ENCODE results near the gene CD276. TPM values are rescaled to one million over a fixed set of nuclear protein-coding genes. Genes with fewer than 3 reads are reported as not detected.
"Not testable (repeated sequence)": the region's sequence is repeated elsewhere in the genome, so short reads cannot be mapped to it uniquely, and the experiment has no call there.

Gene CD276
- 4.2 TPM for total RNA-seq
- polyA plus RNA-seq = 11.3 TPM
- long read RNA-seq, donor 1 = 0 reads
- long read RNA-seq, donor 2 = 0 reads
- long read RNA-seq, donor 3 = 0 reads
- long read RNA-seq, donor 4 = 0 reads
- long read RNA-seq, donor 5, partial matches to known transcripts = 0 of 2 reads
- long read RNA-seq, donor 5, other reads (novel, unspliced or antisense) = 0 of 2 reads
- long read RNA-seq, donor 6, partial matches to known transcripts = 0 of 2 reads
- long read RNA-seq, donor 6, other reads (novel, unspliced or antisense) = 0 of 2 reads
- long read RNA-seq, donor 7, partial matches to known transcripts = 0 of 1 reads
- long read RNA-seq, donor 7, other reads (novel, unspliced or antisense) = 0 of 1 reads
- long read RNA-seq, donor 8, partial matches to known transcripts = 0 of 1 reads
- long read RNA-seq, donor 8, other reads (novel, unspliced or antisense) = 0 of 1 reads
- long read RNA-seq, donor 9, partial matches to known transcripts = 0 of 1 reads
- long read RNA-seq, donor 9, other reads (novel, unspliced or antisense) = 0 of 1 reads
- long read RNA-seq, donor 10, partial matches to known transcripts = 0 of 1 reads
- long read RNA-seq, donor 10, other reads (novel, unspliced or antisense) = 0 of 1 reads

DNA sequence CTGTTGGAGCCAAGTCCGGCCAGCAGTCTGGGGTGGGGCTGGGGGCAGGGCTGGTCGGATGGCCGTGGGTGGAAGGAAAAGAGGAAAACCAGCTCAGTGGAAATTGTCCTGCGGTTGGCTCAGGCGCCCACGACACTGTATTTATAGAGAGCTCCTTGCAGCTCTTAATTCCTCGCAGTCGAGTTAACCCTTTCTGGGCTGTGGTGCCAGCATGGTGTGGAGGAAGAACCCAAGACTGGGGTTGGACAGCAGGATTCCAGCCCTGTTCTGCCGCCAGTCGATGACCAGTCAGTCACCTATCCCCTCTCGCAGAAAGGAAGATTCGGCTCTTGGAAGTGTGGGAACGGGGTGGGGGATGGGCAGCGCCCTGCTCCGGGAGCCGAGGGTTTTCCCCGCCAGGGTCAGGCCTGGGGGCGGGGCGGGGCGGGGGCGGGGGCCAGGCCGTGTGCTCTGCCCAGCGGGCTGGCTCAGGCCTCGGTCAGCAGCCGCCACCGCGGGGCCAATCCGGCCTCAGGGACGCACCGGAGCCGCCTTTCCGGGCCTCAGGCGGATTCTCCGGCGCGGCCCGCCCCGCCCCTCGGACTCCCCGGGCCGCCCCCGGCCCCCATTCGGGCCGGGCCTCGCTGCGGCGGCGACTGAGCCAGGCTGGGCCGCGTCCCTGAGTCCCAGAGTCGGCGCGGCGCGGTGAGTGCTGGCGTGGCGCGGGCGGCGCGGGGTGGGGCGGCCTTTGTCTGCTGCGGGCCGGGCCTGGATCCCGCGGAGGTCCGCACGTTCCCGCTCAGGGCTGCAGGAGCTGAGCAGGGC is at the start of gene CD276:
TSS of gene CD276 (plus strand) at position 607 of the 804 bp plus-strand sequence. CDS start 15,257 bp downstream, outside the sequence.
- 3% methylated on average over 69 of the region's 69 CpGs for WGBS
- Histone ChIP-seq H3K4me1 (ENCODE audit: control insufficient read depth in 2 of 2, insufficient read depth in 2 of 2, low read length in 2 of 2) (no peaks in the 10 kb centered on the region), H3K27ac (ENCODE audit: low read depth in 1 of 2, low read length in 1 of 2) (no peak within 1 kb of the TSS), H3K4me3 (ENCODE audit: low read length in 2 of 2) (peak within 1 kb of the TSS; percentile 40 to 42), H3K27me3 (ENCODE audit: control insufficient read depth in 2 of 2, insufficient read depth in 1 of 2, low read length in 1 of 2) (peaks cover 41 to 63% of the 10 kb centered on the region in 2 donors), H3K9me3 (ENCODE audit: control insufficient read depth in 2 of 2, insufficient read depth in 1 of 2, low read length in 1 of 2) (no peaks in the 10 kb centered on the region), H3K36me3 (ENCODE audit: control insufficient read depth in 2 of 2, insufficient read depth in 2 of 2, low read length in 1 of 2) (no peaks in the 10 kb centered on the region)
- DNase-seq (ENCODE audit: low read depth in 6 of 9, low spot score in 9 of 9) = no peak

DNA sequence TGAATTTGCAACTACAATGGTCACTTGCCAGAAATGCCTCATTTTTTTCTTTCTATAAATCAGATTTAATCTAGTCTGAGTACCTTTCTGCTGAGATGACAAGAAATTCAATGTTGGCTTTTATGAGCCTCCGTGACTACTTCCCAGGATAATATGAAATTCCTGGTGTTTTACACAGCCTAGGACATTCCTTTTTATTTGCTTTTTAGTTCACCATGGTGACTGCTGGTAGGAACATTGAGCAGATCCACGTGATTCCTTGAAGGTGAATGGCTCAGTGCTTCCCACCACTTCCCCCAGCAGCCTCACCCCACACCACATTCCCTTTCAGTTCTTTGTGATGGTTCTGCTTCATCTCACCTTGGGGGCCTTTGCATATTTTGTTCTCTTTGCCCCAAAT is 46.7 kb upstream of the CD276 start:
- Histone ChIP-seq H3K4me3 (ENCODE audit: low read length in 2 of 2) (no peak overlapping the region), H3K27me3 (ENCODE audit: control insufficient read depth in 2 of 2, insufficient read depth in 1 of 2, low read length in 1 of 2) (peaks cover 0 to 3% of the 10 kb centered on the region in 2 donors), H3K36me3 (ENCODE audit: control insufficient read depth in 2 of 2, insufficient read depth in 2 of 2, low read length in 1 of 2) (no peaks in the 10 kb centered on the region), H3K9me3 (ENCODE audit: control insufficient read depth in 2 of 2, insufficient read depth in 1 of 2, low read length in 1 of 2) (no peaks in the 10 kb centered on the region), H3K27ac (ENCODE audit: low read depth in 1 of 2, low read length in 1 of 2) (no peak overlapping the region), H3K4me1 (ENCODE audit: control insufficient read depth in 2 of 2, insufficient read depth in 2 of 2, low read length in 2 of 2) (peaks cover 5 to 7% of the 10 kb centered on the region in 2 donors)
- no peak for DNase-seq (ENCODE audit: low read depth in 6 of 9, low spot score in 9 of 9)
- 88% methylated on average over 2 of the region's 2 CpGs for WGBS

DNA sequence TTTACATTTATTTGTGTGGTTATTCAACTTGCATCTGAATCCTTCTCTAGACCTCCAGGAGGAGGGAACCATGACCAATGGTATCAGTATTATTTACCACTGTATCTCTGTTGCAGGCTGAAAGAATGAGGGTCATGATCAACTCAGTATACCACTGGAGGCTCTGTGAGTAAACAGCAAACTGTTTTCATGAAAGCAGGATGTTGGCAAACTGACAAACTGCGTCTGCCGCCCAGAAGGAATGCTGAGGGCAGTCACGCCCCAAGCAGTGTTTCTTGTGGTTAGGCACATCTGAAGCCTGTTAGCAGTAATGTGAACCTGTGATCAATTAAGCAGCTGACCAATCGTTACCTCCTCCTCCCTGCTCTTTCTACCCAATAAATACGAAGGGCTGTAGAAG is 44.7 kb upstream of the CD276 start:
- not testable (repeated sequence) for H3K27me3 ChIP-seq (ENCODE audit: control insufficient read depth in 2 of 2, insufficient read depth in 1 of 2, low read length in 1 of 2); H3K4me3 ChIP-seq (ENCODE audit: low read length in 2 of 2); DNase-seq (ENCODE audit: low read depth in 6 of 9, low spot score in 9 of 9); H3K4me1 ChIP-seq (ENCODE audit: control insufficient read depth in 2 of 2, insufficient read depth in 2 of 2, low read length in 2 of 2); H3K36me3 ChIP-seq (ENCODE audit: control insufficient read depth in 2 of 2, insufficient read depth in 2 of 2, low read length in 1 of 2); H3K9me3 ChIP-seq (ENCODE audit: control insufficient read depth in 2 of 2, insufficient read depth in 1 of 2, low read length in 1 of 2); H3K27ac ChIP-seq (ENCODE audit: low read depth in 1 of 2, low read length in 1 of 2)
- 93% methylated on average over 5 of the region's 5 CpGs for WGBS

DNA sequence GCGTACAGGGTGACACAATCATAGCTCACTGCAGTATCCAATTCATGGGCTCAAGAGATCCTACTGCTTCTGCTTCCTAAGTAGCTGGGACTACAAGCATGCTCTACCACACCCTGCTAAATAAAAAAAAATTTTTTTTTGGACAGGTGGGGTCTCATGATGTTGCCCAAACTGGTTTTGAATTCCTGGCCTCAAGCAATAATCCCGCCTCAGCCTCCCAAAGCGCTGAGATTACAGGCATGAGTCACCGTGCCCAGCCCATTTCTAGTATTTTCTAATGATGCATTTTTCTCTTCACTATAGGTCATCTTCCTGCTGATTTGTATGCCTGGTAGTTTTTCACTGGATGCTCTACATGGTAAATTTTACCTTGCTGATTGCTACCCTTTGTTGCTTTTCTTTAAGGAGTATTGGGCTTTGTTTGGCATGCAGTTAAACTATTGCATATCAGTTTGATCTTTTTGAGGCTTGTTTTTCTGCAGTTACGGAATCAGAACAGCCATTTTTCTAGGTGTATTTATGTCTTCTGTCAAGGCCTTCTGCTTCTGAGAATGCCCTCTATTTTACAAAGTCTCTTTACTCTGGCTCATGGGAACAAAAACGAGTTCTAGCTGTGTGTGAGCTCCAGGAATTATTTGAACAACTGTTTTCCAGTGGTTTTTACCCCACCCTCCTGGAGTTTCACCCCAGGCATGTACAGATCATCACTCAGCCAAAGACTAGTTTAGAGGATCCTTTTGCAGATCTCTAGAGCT is 36.7 kb upstream of the CD276 start:
- H3K9me3 ChIP-seq (ENCODE audit: control insufficient read depth in 2 of 2, insufficient read depth in 1 of 2, low read length in 1 of 2) = no peaks in the 10 kb centered on the region
- H3K36me3 ChIP-seq (ENCODE audit: control insufficient read depth in 2 of 2, insufficient read depth in 2 of 2, low read length in 1 of 2) = no peaks in the 10 kb centered on the region
- H3K27ac ChIP-seq (ENCODE audit: low read depth in 1 of 2, low read length in 1 of 2) = no peak overlapping the region
- 80% methylated on average over 6 of the region's 6 CpGs for WGBS
- DNase-seq (ENCODE audit: low read depth in 6 of 9, low spot score in 9 of 9) = no peak
- no peaks in the 10 kb centered on the region for H3K4me1 ChIP-seq (ENCODE audit: control insufficient read depth in 2 of 2, insufficient read depth in 2 of 2, low read length in 2 of 2)
- H3K27me3 ChIP-seq (ENCODE audit: control insufficient read depth in 2 of 2, insufficient read depth in 1 of 2, low read length in 1 of 2) = no peaks in the 10 kb centered on the region
- H3K4me3 ChIP-seq (ENCODE audit: low read length in 2 of 2) = no peak overlapping the region

DNA sequence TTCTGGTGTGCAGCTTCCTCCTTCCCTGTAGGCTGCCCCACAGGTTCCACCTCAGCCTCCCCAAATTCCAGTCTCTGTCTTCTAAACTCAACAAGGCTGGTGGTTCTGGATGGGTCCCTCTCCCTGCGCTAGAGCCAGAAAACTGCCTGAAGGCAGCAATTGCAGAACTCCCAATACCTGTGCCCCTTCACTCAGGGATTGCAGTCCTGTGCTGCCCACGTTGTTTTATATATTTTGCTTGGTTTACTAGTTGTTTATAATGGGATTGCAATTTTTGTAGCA is 36.2 kb upstream of the CD276 start:
- Histone ChIP-seq H3K4me1 (ENCODE audit: control insufficient read depth in 2 of 2, insufficient read depth in 2 of 2, low read length in 2 of 2) (no peaks in the 10 kb centered on the region), H3K9me3 (ENCODE audit: control insufficient read depth in 2 of 2, insufficient read depth in 1 of 2, low read length in 1 of 2) (no peaks in the 10 kb centered on the region), H3K36me3 (ENCODE audit: control insufficient read depth in 2 of 2, insufficient read depth in 2 of 2, low read length in 1 of 2) (no peaks in the 10 kb centered on the region), H3K27me3 (ENCODE audit: control insufficient read depth in 2 of 2, insufficient read depth in 1 of 2, low read length in 1 of 2) (no peaks in the 10 kb centered on the region), H3K4me3 (ENCODE audit: low read length in 2 of 2) (no peak overlapping the region), H3K27ac (ENCODE audit: low read depth in 1 of 2, low read length in 1 of 2) (no peak overlapping the region)
- 90% methylated on average over 2 of the region's 2 CpGs for WGBS
- no peak for DNase-seq (ENCODE audit: low read depth in 6 of 9, low spot score in 9 of 9)

DNA sequence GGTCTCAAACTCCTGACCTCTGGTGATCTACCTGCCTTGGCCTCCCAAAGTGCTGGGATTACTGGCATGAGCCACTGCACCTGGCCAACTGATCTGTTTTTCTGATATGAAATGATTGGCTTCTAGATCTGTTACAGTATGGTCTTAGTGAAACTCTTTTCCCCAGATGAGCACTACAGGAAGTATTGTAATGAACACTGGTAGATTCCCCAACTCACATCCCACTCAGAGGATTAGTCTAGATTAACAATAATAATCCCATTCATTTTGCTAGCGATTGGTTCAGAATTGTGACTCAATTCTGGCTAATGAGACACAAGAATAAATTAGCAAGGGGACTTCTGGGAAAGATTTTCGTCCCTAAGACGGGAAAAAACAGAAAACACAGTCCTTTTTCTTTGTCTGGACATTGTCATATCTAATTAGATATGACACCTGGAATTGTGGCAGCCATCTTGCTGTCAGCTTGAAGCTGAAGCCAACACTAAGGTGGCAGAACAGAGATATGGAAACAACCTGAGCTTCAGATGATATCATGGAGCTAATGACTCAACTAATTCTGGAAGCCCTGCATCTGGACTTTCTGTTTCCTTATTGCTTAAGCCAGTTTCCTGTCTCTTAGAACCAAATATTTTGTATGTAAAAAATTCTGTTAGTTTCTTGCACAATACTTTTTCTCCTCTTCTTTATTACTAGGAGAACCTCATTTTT is 33.6 kb upstream of the CD276 start:
- H3K4me3 ChIP-seq (ENCODE audit: low read length in 2 of 2) = no peak overlapping the region
- H3K27me3 ChIP-seq (ENCODE audit: control insufficient read depth in 2 of 2, insufficient read depth in 1 of 2, low read length in 1 of 2) = no peaks in the 10 kb centered on the region
- H3K27ac ChIP-seq (ENCODE audit: low read depth in 1 of 2, low read length in 1 of 2) = no peak overlapping the region
- 41% methylated on average over 3 of the region's 3 CpGs for WGBS
- no peaks in the 10 kb centered on the region for H3K36me3 ChIP-seq (ENCODE audit: control insufficient read depth in 2 of 2, insufficient read depth in 2 of 2, low read length in 1 of 2)
- no peaks in the 10 kb centered on the region for H3K4me1 ChIP-seq (ENCODE audit: control insufficient read depth in 2 of 2, insufficient read depth in 2 of 2, low read length in 2 of 2)
- H3K9me3 ChIP-seq (ENCODE audit: control insufficient read depth in 2 of 2, insufficient read depth in 1 of 2, low read length in 1 of 2) = no peaks in the 10 kb centered on the region
- no peak for DNase-seq (ENCODE audit: low read depth in 6 of 9, low spot score in 9 of 9)

DNA sequence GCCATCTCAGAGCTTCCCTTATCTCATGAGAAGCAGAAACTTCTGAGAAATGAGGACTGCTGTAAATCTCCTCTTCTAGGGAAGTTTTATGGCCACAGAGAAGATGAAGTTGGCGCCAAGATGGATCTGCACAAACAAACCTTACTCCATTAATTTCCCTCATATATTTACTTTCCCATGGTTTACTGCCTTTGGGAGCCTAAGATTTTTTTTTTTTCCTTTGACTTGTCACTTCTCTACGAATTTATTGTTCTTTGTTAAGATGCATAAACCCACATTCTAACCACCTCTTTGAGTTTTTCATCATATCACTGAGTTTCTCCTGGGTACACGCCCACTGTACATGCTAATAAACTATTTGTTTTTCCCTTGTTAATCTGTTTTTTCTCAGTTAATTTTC is 29.5 kb upstream of the CD276 start:
- Histone ChIP-seq H3K9me3 (ENCODE audit: control insufficient read depth in 2 of 2, insufficient read depth in 1 of 2, low read length in 1 of 2) (no peaks in the 10 kb centered on the region), H3K27ac (ENCODE audit: low read depth in 1 of 2, low read length in 1 of 2) (no peak overlapping the region), H3K4me1 (ENCODE audit: control insufficient read depth in 2 of 2, insufficient read depth in 2 of 2, low read length in 2 of 2) (no peaks in the 10 kb centered on the region), H3K4me3 (ENCODE audit: low read length in 2 of 2) (no peak overlapping the region), H3K36me3 (ENCODE audit: control insufficient read depth in 2 of 2, insufficient read depth in 2 of 2, low read length in 1 of 2) (no peaks in the 10 kb centered on the region), H3K27me3 (ENCODE audit: control insufficient read depth in 2 of 2, insufficient read depth in 1 of 2, low read length in 1 of 2) (no peaks in the 10 kb centered on the region)
- DNase-seq (ENCODE audit: low read depth in 6 of 9, low spot score in 9 of 9) = no peak
- WGBS = 67% methylated on average over 3 of the region's 3 CpGs

DNA sequence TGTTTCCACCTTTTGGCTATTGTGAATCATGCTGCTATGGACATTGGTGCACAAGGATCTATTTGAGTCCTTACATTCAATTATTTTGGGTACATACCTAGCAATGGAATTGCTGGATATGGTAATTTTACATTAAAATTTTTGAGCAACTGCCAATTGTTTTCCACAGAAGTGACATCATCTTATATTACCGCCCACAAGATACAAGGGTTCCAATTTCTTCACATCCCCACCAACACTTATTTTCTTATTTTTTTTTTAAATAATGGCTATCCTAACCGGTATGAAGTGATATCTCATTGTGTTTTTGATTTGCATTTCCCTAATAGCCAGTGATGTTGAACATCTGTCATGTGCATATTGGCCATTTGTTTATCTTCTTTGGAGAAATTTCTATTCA is 28.5 kb upstream of the CD276 start:
- no peak overlapping the region for H3K27ac ChIP-seq (ENCODE audit: low read depth in 1 of 2, low read length in 1 of 2)
- H3K36me3 ChIP-seq (ENCODE audit: control insufficient read depth in 2 of 2, insufficient read depth in 2 of 2, low read length in 1 of 2) = no peaks in the 10 kb centered on the region
- H3K4me1 ChIP-seq (ENCODE audit: control insufficient read depth in 2 of 2, insufficient read depth in 2 of 2, low read length in 2 of 2) = no peaks in the 10 kb centered on the region
- no peaks in the 10 kb centered on the region for H3K27me3 ChIP-seq (ENCODE audit: control insufficient read depth in 2 of 2, insufficient read depth in 1 of 2, low read length in 1 of 2)
- no peaks in the 10 kb centered on the region for H3K9me3 ChIP-seq (ENCODE audit: control insufficient read depth in 2 of 2, insufficient read depth in 1 of 2, low read length in 1 of 2)
- no peak overlapping the region for H3K4me3 ChIP-seq (ENCODE audit: low read length in 2 of 2)
- 95% methylated on average over 2 of the region's 2 CpGs for WGBS
- no peak for DNase-seq (ENCODE audit: low read depth in 6 of 9, low spot score in 9 of 9)

Measured in thymus (tissue), 14 donors.